ENCODE measurements around the gene VAMP7. TPM values are rescaled to one million over a fixed set of nuclear protein-coding genes. Genes with fewer than 3 reads are reported as not detected.

The VAMP7 gene
- total and polyA plus RNA-seq, 10 of the 15 experiments (the other 5 are each of a cell fraction or from before 2014, with no cell fraction given), result 15.1 to 52.4 (median 35.8) TPM

GRCh38 chrX:155956649-155957048 is 75.5 kb downstream of the VAMP7 start:
- Histone ChIP-seq H3K27me3 (replicated peaks in 1 of 2; ENCODE audit: control insufficient read depth in 2 of 2, insufficient read depth in 2 of 2, low read length in 1 of 2) (no peaks in the 10 kb centered on the region), H4K20me1 (ENCODE audit: control insufficient read depth, insufficient read depth) (no peaks in the 10 kb centered on the region), H3K9ac (ENCODE audit: control insufficient read depth, insufficient read depth, low read length) (no peak overlapping the region), H3K9me3 (replicated peaks; ENCODE audit: control insufficient read depth, insufficient read depth, low read length) (no peaks in the 10 kb centered on the region; the same call in 2 of the 3 replicates), H3K36me3 (ENCODE audit: control insufficient read depth in 2 of 2, insufficient read depth in 2 of 2, low read length in 1 of 2) (no peaks in the 10 kb centered on the region), H3K4me3 (no peak overlapping the region), H2AFZ (ENCODE audit: control insufficient read depth, low read depth, low read length) (no peak overlapping the region), H3K4me2 (ENCODE audit: control insufficient read depth, insufficient read depth) (no peak overlapping the region), H3K4me1 (ENCODE audit: control insufficient read depth, insufficient read depth, low read length) (no peaks in the 10 kb centered on the region), H3K79me2 (ENCODE audit: control insufficient read depth, insufficient read depth, low read length) (no peaks in the 10 kb centered on the region), H3K27ac (ENCODE audit: control insufficient read depth, insufficient read depth) (no peak overlapping the region)
- in situ Hi-C loops (cut with MboI) (no loop called here), intact Hi-C loops (cut with micrococcal nuclease; ENCODE audit: unreplicated experiment) (no loop called here)
- 15% methylated on average over 3 of the region's 3 CpGs for WGBS (ENCODE audit: insufficient coverage, insufficient replicate concordance, low lambda C conversion rate, missing lambda C conversion rate)
- no peak for ATAC-seq
- BruUV-seq (replicated peaks), result no TSS peak
- no peak for FAIRE-seq
- no peak for TF ChIP-seq STAT3 (IDR thresholded peaks at IDR 0.05; ENCODE audit: low read depth, low read length)
- TF ChIP-seq TCF7 (IDR thresholded peaks at IDR 0.05; ENCODE audit: borderline replicate concordance), result no peak
- no peak for TF ChIP-seq HCFC1 (IDR thresholded peaks at IDR 0.05; ENCODE audit: low read length)
- TF ChIP-seq NRF1 (conservative IDR thresholded peaks at IDR 0.05; ENCODE audit: low read depth, low read length), result no peak
- TF ChIP-seq TARDBP (IDR thresholded peaks at IDR 0.05; ENCODE audit: borderline replicate concordance), result no peak
- TF ChIP-seq KLF5 (IDR thresholded peaks at IDR 0.05; ENCODE audit: partially characterized antibody), result no peak
- SMC1A ChIA-PET (ENCODE audit: uncharacterized antibody, unreplicated experiment), result no interaction called here
- RAD21 ChIA-PET (ENCODE audit: unreplicated experiment), result no interaction called here
- POLR2A ChIA-PET, result no interaction called here
- DNase-seq (ENCODE audit: low read depth, low spot score), result no peak
- CTCF ChIA-PET, result no interaction called here

- SMC1A ChIA-PET (ENCODE audit: uncharacterized antibody, unreplicated experiment), result no interaction called here
- intact Hi-C loops (cut with micrococcal nuclease; ENCODE audit: unreplicated experiment) (no loop called here), in situ Hi-C loops (cut with MboI) (no loop called here)
- Histone ChIP-seq H3K79me2 (ENCODE audit: control insufficient read depth, insufficient read depth, low read length) (no peaks in the 10 kb centered on the region), H3K4me3 (no peak overlapping the region), H3K36me3 (ENCODE audit: control insufficient read depth in 2 of 2, insufficient read depth in 2 of 2, low read length in 1 of 2) (no peaks in the 10 kb centered on the region), H3K27ac (ENCODE audit: control insufficient read depth, insufficient read depth) (no peak overlapping the region), H4K20me1 (ENCODE audit: control insufficient read depth, insufficient read depth) (no peaks in the 10 kb centered on the region), H2AFZ (ENCODE audit: control insufficient read depth, low read depth, low read length) (no peak overlapping the region), H3K4me1 (ENCODE audit: control insufficient read depth, insufficient read depth, low read length) (no peaks in the 10 kb centered on the region), H3K9me3 (replicated peaks; ENCODE audit: control insufficient read depth, insufficient read depth, low read length) (no peaks in the 10 kb centered on the region; the same call in 2 of the 3 replicates), H3K27me3 (replicated peaks in 1 of 2; ENCODE audit: control insufficient read depth in 2 of 2, insufficient read depth in 2 of 2, low read length in 1 of 2) (no peaks in the 10 kb centered on the region), H3K9ac (ENCODE audit: control insufficient read depth, insufficient read depth, low read length) (no peak overlapping the region), H3K4me2 (ENCODE audit: control insufficient read depth, insufficient read depth) (no peak overlapping the region)
- POLR2A ChIA-PET, result no interaction called here
- BruUV-seq (replicated peaks), result no TSS peak
- ATAC-seq (no peak), FAIRE-seq (no peak), DNase-seq (ENCODE audit: low read depth, low spot score) (no peak)
- RAD21 ChIA-PET (ENCODE audit: unreplicated experiment), result no interaction called here
- 54% methylated on average over 7 of the region's 7 CpGs for WGBS (ENCODE audit: insufficient coverage, insufficient replicate concordance, low lambda C conversion rate, missing lambda C conversion rate)
- CTCF ChIA-PET, result no interaction called here
- TF ChIP-seq KLF5 (IDR thresholded peaks at IDR 0.05; ENCODE audit: partially characterized antibody) (no peak), EZH2 (IDR thresholded peaks at IDR 0.05; ENCODE audit: borderline replicate concordance, control insufficient read depth, low read depth, low read length) (no peak), RCOR1 (conservative IDR thresholded peaks at IDR 0.05; ENCODE audit: low read depth, low read length) (no peak), HSF1 (IDR thresholded peaks at IDR 0.05; ENCODE audit: low read depth, low read length) (no peak), ZBED1 (IDR thresholded peaks at IDR 0.05; ENCODE audit: borderline replicate concordance) (no peak), USF1 (IDR thresholded peaks at IDR 0.05; ENCODE audit: borderline replicate concordance, extremely low read length, insufficient read depth, low read depth, low read length) (no peak), FOS (IDR thresholded peaks at IDR 0.05; ENCODE audit: borderline replicate concordance, extremely low read depth, insufficient read length) (no peak), EED (IDR thresholded peaks at IDR 0.05; ENCODE audit: low read depth) (no peak), TCF12 (IDR thresholded peaks at IDR 0.05; ENCODE audit: low read depth, low read length) (no peak), NFIC (IDR thresholded peaks at IDR 0.05; ENCODE audit: low read depth, low read length) (no peak), RAD21 (IDR thresholded peaks at IDR 0.05; ENCODE audit: insufficient read depth, low read depth, low read length) (no peak)
Measured at GRCh38 chrX:155957843-155958242, 76.7 kb downstream of the VAMP7 start.

All from GM12878 (cell line).